MM.1S (cell line): Measurements from ENCODE around the gene POMGNT2.

Source experiments
- DNase-seq: peaks from one replicate; pipeline ENCODE4 v3.0.0-alpha.2; 2015
- H2AFZ ChIP-seq: fragments of 300-600 bp; sonication (generic); 2 replicates; pipeline ENCODE4 v1.6.0; 2016; ENCODE audit warnings: antibody characterized with exemption, low read length
- H3F3A ChIP-seq: fragments of 300-600 bp; sonication (generic); 2 replicates; pipeline ENCODE4 v1.6.1; 2016; ENCODE audit warnings: mild to moderate bottlenecking, antibody characterized with exemption, low read length, moderate library complexity, mixed read lengths; ENCODE audit not compliant: insufficient read depth
- H3K27ac ChIP-seq: fragments of 300-600 bp; sonication (generic); 2 replicates; pipeline ENCODE4 v1.5.1; 2016; ENCODE audit warnings: mild to moderate bottlenecking, low read length
- H3K27me3 ChIP-seq: fragments of 300-600 bp; sonication (generic); replicated peaks from 2 replicates; pipeline ENCODE4 v1.6.0; 2016; ENCODE audit warnings: low read length; ENCODE audit not compliant: insufficient read depth
- H3K36me3 ChIP-seq: fragments of 300-600 bp; sonication (generic); replicated peaks from 2 replicates; pipeline ENCODE4 v1.6.1; 2016; ENCODE audit warnings: mild to moderate bottlenecking, low read length, mixed read lengths; ENCODE audit not compliant: insufficient read depth
- H3K4me1 ChIP-seq: fragments of 300-600 bp; sonication (generic); 2 replicates; pipeline ENCODE4 v1.6.1; 2016; ENCODE audit warnings: low read length, mixed read lengths
- H3K4me2 ChIP-seq: fragments of 300-600 bp; sonication (generic); 2 replicates; pipeline ENCODE4 v1.6.0; 2016; ENCODE audit warnings: low read depth, low read length
- H3K4me3 ChIP-seq: fragments of 300-600 bp; sonication (generic); 2 replicates; pipeline ENCODE4 v1.5.1; 2016; ENCODE audit warnings: low read length, mixed read lengths
- H3K79me2 ChIP-seq: fragments of 300-600 bp; sonication (generic); 2 replicates; pipeline ENCODE4 v1.6.1; 2016; ENCODE audit warnings: mixed run types, low read length, mixed read lengths
- H3K9ac ChIP-seq: fragments of 300-600 bp; sonication (generic); 2 replicates; pipeline ENCODE4 v1.6.1; 2016; ENCODE audit warnings: low read length, mixed read lengths
- H3K9me2 ChIP-seq: fragments of 300-600 bp; sonication (generic); replicated peaks from 2 replicates; pipeline ENCODE4 v1.6.1; 2016; ENCODE audit warnings: mild to moderate bottlenecking, low read length, mixed read lengths; ENCODE audit not compliant: insufficient read depth
- H3K9me3 ChIP-seq: fragments of 300-600 bp; sonication (generic); replicated peaks from 2 replicates; pipeline ENCODE4 v1.6.1; 2016; ENCODE audit warnings: mild to moderate bottlenecking, low read length, mixed read lengths; ENCODE audit not compliant: insufficient read depth
- H4K20me1 ChIP-seq: fragments of 300-600 bp; sonication (generic); 2 replicates; pipeline ENCODE4 v1.6.1; 2016; ENCODE audit warnings: mild to moderate bottlenecking, low read length, moderate library complexity, mixed read lengths; ENCODE audit not compliant: insufficient read depth
- EZH2 ChIP-seq: fragments of 300-600 bp; sonication (generic); optimal IDR thresholded peaks from 2 replicates; pipeline ENCODE3; 2017; ENCODE audit warnings: low read depth, mild to moderate bottlenecking, antibody characterized with exemption, low read length, mixed read lengths
- EZH2phosphoT487 ChIP-seq: fragments of 300-600 bp; sonication (generic); IDR thresholded peaks from 2 replicates; pipeline ENCODE4 v1.6.1; 2018; ENCODE audit warnings: antibody characterized with exemption, low read length
- TF ChIP-seq, protein P1 (sequence below): fragments of 300-600 bp; sonication (generic); IDR thresholded peaks from 2 replicates; pipeline ENCODE4 v1.5.1; 2016; ENCODE audit warnings: antibody characterized with exemption, low read length, mixed read lengths

The POMGNT2 gene

DNA sequence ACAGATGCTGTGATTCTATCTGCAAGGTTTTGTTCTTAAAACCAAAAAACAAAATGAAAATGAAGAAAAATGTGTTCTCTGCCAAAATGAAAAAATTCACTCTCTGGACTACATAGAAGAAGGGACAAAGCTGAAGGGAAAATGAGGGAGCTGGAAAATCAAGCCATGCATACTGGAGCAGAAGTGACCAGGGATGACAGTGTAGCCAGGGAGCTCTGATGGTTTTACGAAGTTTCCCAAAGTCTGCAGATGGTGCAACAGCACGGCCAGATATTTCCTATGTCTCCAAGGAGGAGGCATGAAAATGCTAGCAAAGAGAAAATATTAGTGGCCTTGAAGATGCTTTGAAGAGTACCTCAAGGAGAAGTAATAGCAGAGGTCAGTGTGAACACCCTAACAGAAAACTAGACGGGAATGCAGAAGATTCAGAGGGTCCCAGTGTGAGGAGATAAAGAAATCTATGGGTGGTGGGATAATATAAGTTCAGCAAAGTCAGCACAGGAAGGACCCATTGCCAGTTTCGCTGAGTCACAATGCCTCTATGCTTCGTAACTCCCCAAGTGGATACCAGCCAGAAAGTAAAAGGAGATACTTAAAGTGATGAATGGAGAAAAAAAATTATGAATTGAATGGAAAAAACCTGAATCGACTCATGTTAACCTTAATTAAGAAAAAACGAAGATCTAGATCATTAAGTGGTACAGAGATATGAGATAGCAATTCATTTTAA is 39.0 kb upstream of the POMGNT2 start:
- DNase-seq: no peak
- no peak overlapping the region for H3K4me2 ChIP-seq
- no peak for TF ChIP-seq EZH2phosphoT487
- TF ChIP-seq, protein P1, sequence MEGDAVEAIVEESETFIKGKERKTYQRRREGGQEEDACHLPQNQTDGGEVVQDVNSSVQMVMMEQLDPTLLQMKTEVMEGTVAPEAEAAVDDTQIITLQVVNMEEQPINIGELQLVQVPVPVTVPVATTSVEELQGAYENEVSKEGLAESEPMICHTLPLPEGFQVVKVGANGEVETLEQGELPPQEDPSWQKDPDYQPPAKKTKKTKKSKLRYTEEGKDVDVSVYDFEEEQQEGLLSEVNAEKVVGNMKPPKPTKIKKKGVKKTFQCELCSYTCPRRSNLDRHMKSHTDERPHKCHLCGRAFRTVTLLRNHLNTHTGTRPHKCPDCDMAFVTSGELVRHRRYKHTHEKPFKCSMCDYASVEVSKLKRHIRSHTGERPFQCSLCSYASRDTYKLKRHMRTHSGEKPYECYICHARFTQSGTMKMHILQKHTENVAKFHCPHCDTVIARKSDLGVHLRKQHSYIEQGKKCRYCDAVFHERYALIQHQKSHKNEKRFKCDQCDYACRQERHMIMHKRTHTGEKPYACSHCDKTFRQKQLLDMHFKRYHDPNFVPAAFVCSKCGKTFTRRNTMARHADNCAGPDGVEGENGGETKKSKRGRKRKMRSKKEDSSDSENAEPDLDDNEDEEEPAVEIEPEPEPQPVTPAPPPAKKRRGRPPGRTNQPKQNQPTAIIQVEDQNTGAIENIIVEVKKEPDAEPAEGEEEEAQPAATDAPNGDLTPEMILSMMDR: no peak
- no peak for TF ChIP-seq EZH2

DNA sequence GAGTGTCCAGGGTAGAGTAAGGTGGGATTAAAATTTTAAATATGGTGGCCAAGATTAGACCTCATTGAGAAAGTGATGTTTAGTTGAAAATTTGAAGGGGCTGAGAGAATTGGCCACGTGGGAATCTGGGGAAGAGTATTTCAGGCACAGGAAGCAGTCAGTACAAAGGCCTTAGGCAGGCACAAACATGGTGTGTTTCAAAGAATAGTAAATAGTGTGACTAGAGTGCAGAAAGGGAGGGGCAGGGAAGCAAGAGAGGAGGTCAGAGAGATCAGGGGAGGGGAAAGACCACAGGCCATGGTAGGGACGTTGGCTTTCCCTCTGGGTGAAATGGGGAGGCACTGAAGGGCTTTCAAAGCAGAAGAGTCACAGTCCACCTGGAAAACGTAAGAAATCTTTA is 36.6 kb upstream of the POMGNT2 start:
- TF ChIP-seq EZH2phosphoT487: no peak
- TF ChIP-seq EZH2: no peak
- TF ChIP-seq, protein P1: no peak
- no peak for DNase-seq
- Histone ChIP-seq H3K27me3 (no peaks in the 10 kb centered on the region), H3K36me3 (no peaks in the 10 kb centered on the region), H3F3A (no peaks in the 10 kb centered on the region), H2AFZ (peak overlapping the region; percentile 7), H3K79me2 (no peaks in the 10 kb centered on the region), H3K9ac (no peak overlapping the region), H3K4me2 (peak overlapping the region; percentile 28; the same call in 1 of the 2 replicates), H3K4me3 (no peak overlapping the region), H3K4me1 (peaks cover 22% of the 10 kb centered on the region), H4K20me1 (no peaks in the 10 kb centered on the region), H3K9me2 (no peaks in the 10 kb centered on the region), H3K9me3 (no peaks in the 10 kb centered on the region), H3K27ac (no peak overlapping the region; the same call in 1 of the 2 replicates)

More for the DNA sequence above, 39.0 kb upstream of the POMGNT2 start:
- H2AFZ ChIP-seq: no peak overlapping the region
- H3K4me1 ChIP-seq: peaks cover 3% of the 10 kb centered on the region; the same call in 1 of the 2 replicates
- no peaks in the 10 kb centered on the region for H3K9me3 ChIP-seq
- H3K27ac ChIP-seq: no peak overlapping the region
- H3K36me3 ChIP-seq: no peaks in the 10 kb centered on the region
- no peak overlapping the region for H3K9ac ChIP-seq
- no peaks in the 10 kb centered on the region for H3K27me3 ChIP-seq
- H3K4me3 ChIP-seq: no peak overlapping the region
- H3K79me2 ChIP-seq: no peaks in the 10 kb centered on the region
- no peaks in the 10 kb centered on the region for H3F3A ChIP-seq
- no peaks in the 10 kb centered on the region for H4K20me1 ChIP-seq
- no peaks in the 10 kb centered on the region for H3K9me2 ChIP-seq

DNA sequence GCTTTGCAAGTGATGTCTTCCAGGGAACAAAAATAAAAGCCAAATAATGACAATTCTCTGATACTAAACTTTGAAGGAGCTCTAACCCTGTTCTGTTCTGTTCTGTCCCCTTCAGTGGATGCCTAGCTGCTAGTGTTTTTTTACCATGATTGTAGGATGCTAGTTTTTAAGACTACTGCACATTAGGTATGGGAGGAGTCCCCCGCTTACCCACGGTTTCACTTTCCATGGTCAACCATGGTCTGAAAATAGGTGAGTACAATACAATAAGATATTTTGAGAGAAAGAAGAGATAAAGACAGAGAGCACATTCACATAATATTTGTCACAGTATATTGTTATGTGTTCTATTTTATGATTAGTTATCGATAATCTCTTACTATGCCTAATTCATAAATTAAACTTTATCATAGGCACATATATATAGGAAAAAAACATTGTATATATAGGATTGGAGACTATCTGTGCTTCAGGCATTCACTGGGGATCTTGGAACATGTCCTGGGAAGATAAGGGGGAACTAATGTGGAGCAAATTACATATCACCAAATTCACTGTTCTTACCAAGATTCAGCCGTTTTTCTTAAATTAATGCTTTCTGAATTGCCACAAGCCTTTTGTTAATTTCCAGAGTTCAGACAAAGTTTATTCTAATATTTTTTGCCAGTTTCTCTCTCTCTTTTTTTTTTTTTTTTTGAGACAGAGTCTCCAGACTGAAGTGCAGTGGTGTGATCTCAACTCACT is 32.8 kb upstream of the POMGNT2 start:
- H4K20me1 ChIP-seq: no peaks in the 10 kb centered on the region
- peak; percentile 72 for DNase-seq
- no peaks in the 10 kb centered on the region for H3F3A ChIP-seq
- no peaks in the 10 kb centered on the region for H3K36me3 ChIP-seq
- H3K4me3 ChIP-seq: no peak overlapping the region
- TF ChIP-seq EZH2phosphoT487 (no peak), EZH2 (no peak)
- H3K9me2 ChIP-seq: no peaks in the 10 kb centered on the region
- peak overlapping the region; percentile 49; the same call in 1 of the 2 replicates for H3K4me2 ChIP-seq
- no peak overlapping the region for H3K27ac ChIP-seq
- peaks cover 22% of the 10 kb centered on the region for H3K4me1 ChIP-seq
- no peak overlapping the region for H3K9ac ChIP-seq
- H3K27me3 ChIP-seq: no peaks in the 10 kb centered on the region
- no peaks in the 10 kb centered on the region for H3K79me2 ChIP-seq
- no peak overlapping the region for H2AFZ ChIP-seq
- H3K9me3 ChIP-seq: no peaks in the 10 kb centered on the region
